K562 (cell line): ENCODE results near the gene NFIC. TPM values are rescaled to one million over a fixed set of nuclear protein-coding genes. Genes with fewer than 3 reads are reported as not detected.

Source experiments
- CHAMP1 ChIP-seq: fragments of 450-650 bp; IDR thresholded peaks from 2 replicates; pipeline ENCODE4 v1.6.1; 2016; ENCODE audit warnings: mild to moderate bottlenecking
- GMEB1 ChIP-seq: fragments of 250-450 bp; sonication (Bioruptor Pico); IDR thresholded peaks from 2 replicates; pipeline ENCODE4 v1.4.0; 2020; ENCODE audit warnings: mild to moderate bottlenecking
- HDAC1 ChIP-seq, 2 experiments: fragments of 450-650 bp; IDR thresholded peaks; 2 replicates each; pipeline ENCODE4 v1.6.1; 2016 to 2017; ENCODE audit warnings: inconsistent platforms in 1 of 2, mild to moderate bottlenecking in 1 of 2, moderate library complexity in 1 of 2
- HDAC8 ChIP-seq: fragments of 450-650 bp; IDR thresholded peaks from 2 replicates; pipeline ENCODE4 v1.6.1; 2016; ENCODE audit warnings: mild to moderate bottlenecking, missing genetic modification characterization, moderate library complexity, missing compliant biosample characterization
- HNRNPL ChIP-seq: fragments of 200-400 bp; formaldehyde crosslinking; IDR thresholded peaks from 2 replicates; pipeline ENCODE4 v1.6.1; 2017; ENCODE audit warnings: low read depth, mild to moderate bottlenecking, low read length
- KAT7 ChIP-seq: sonication (generic); formaldehyde crosslinking; IDR thresholded peaks from 2 replicates; pipeline ENCODE4 v1.8.0; 2022; ENCODE audit warnings: missing genetic modification reagents, mild to moderate bottlenecking, borderline replicate concordance
- KDM2B ChIP-seq: fragments of 250-450 bp; sonication (Bioruptor Pico); IDR thresholded peaks from 2 replicates; pipeline ENCODE4 v1.8.0; 2021; ENCODE audit warnings: mild to moderate bottlenecking, moderate library complexity
- MED1 ChIP-seq: sonication (generic); formaldehyde crosslinking; IDR thresholded peaks from 2 replicates; pipeline ENCODE4 v1.8.1; 2023; ENCODE audit warnings: missing genetic modification reagents, borderline replicate concordance
- NONO ChIP-seq, 2 experiments: fragments of 200-400 bp in 1 of 2; fragments of 450-650 bp in 1 of 2; formaldehyde crosslinking in 1 of 2; IDR thresholded peaks; 2 replicates each; pipeline ENCODE4 v1.6.1; 2017; ENCODE audit warnings: low read depth in 2 of 2, mild to moderate bottlenecking in 2 of 2, moderate library complexity in 2 of 2, low read length in 1 of 2
- PKNOX1 ChIP-seq: fragments of 450-650 bp; IDR thresholded peaks from 2 replicates; pipeline ENCODE4 v1.6.1; 2016
- SIX5 ChIP-seq, 2 experiments: IDR thresholded peaks; 2 replicates each; pipeline ENCODE4 v1.6.1; 2011; ENCODE audit warnings: low read length in 2 of 2, borderline replicate concordance in 1 of 2, low read depth in 1 of 2, mild to moderate bottlenecking in 1 of 2, moderate library complexity in 1 of 2; ENCODE audit not compliant: insufficient read depth in 1 of 2
- SMARCA4 ChIP-seq: fragments of 450-650 bp; IDR thresholded peaks from 2 replicates; pipeline ENCODE4 v1.6.1; 2016
- TBL1XR1 ChIP-seq, 2 experiments: IDR thresholded peaks; 2 replicates each; pipeline ENCODE4 v1.6.1; 2012; ENCODE audit warnings: improper control_type of control experiment in 2 of 2, low read length in 2 of 2, mild to moderate bottlenecking in 1 of 2
- VEZF1 ChIP-seq: fragments of 200-800 bp; sonication (Bioruptor generic); IDR thresholded peaks from 2 replicates; pipeline ENCODE4 v1.6.1; 2017; ENCODE audit warnings: missing genetic modification characterization, missing compliant biosample characterization
- ZHX1 ChIP-seq: fragments of 150-350 bp; conservative IDR thresholded peaks from 2 replicates; pipeline ENCODE4 v1.6.1; 2014; ENCODE audit warnings: low read length
- ZKSCAN3 ChIP-seq: fragments of 250-450 bp; sonication (Bioruptor Pico); IDR thresholded peaks from 2 replicates; pipeline ENCODE4 v1.4.0; 2020
- ZNF253 ChIP-seq: fragments of 250-450 bp; sonication (Bioruptor Pico); conservative IDR thresholded peaks from 2 replicates; pipeline ENCODE4 v1.6.1; 2021; ENCODE audit warnings: mild to moderate bottlenecking
- polyA plus RNA-seq, 8 experiments: library from polyadenylated mRNA; depleted of rRNA in 4 of 8; stranded (reverse) in 5 of 8; unstranded in 3 of 8; fragments of >200 nt; fragmentation: Nextera tagmentation in 2 of 8; fragmentation: Illumina TruSeq in 1 of 8; extraction: Ambion mirVana in 2 of 8; extraction: Trizol in 1 of 8; gene quantifications; 2 replicates each; pipeline versions ENCODE4 v1.2.1 to v1.2.3, GENCODE V29; 2011 to 2014; ENCODE audit warnings: inconsistent platforms in 1 of 8, missing spikeins in 1 of 8
- total RNA-seq, 7 experiments: library from RNA; depleted of rRNA in 6 of 7; stranded (reverse); fragments of >200 nt in 6 of 7; fragmentation: Illumina TruSeq in 2 of 7; extraction: Trizol in 2 of 7; gene quantifications; 2 replicates each; pipeline versions ENCODE4 v1.2.1 to v1.2.3, GENCODE V29; 2011 to 2021; ENCODE audit warnings: low replicate concordance in 1 of 7

The NFIC gene
- total and polyA plus RNA-seq, 9 of the 15 experiments (the other 6 are each of a cell fraction or from before 2014, with no cell fraction given), result 0.71 to 62.1 (median 6.9) TPM

GRCh38 chr19:3360421-3361383, 5.7 kb upstream of the NFIC start (continued):
- TF ChIP-seq TBL1XR1 (IDR thresholded peaks at IDR 0.05; ENCODE audit: low read length in 2 of 2), result no peak
- no peak for TF ChIP-seq MED1 (CRISPR knock-in tag)
- peak; percentile 57 for TF ChIP-seq GMEB1 (CRISPR knock-in tag)
- TF ChIP-seq KAT7 (CRISPR knock-in tag), result 0 out of 2 replicates have a peak, but pooled peaks have one; percentile 61
- TF ChIP-seq CHAMP1, result no peak
- TF ChIP-seq SIX5 (IDR thresholded peaks at IDR 0.05; ENCODE audit: borderline replicate concordance in 1 of 2, insufficient read depth in 1 of 2, low read depth in 1 of 2, low read length in 2 of 2), result no peak
- no peak for TF ChIP-seq ZHX1
- 0 out of 2 replicates have a peak, but pooled peaks have one; percentile 18 for TF ChIP-seq SMARCA4
- no peak for TF ChIP-seq HDAC8 (tag)
- peak; percentile 79 for TF ChIP-seq VEZF1 (CRISPR knock-in tag)
- TF ChIP-seq ZNF253, result no peak
- TF ChIP-seq HDAC1 (IDR thresholded peaks at IDR 0.05), result peak in 1 of 2 experiments; percentile 96; a peak in 2 of 4 replicates
- peak; percentile 43; the same call in 1 of the 2 replicates for TF ChIP-seq HNRNPL
- TF ChIP-seq NONO (IDR thresholded peaks at IDR 0.05; ENCODE audit: low read depth in 2 of 2, low read length in 1 of 2), result no peak; a peak in 1 of 4 replicates
- no peak for TF ChIP-seq KDM2B (CRISPR knock-in tag)
- TF ChIP-seq PKNOX1, result no peak
- TF ChIP-seq ZKSCAN3 (CRISPR knock-in tag), result no peak
